ENCODE measurements around the gene S100A5.

Gene S100A5

GRCh38 chr1:153509036-153509435, 31.7 kb downstream of the S100A5 start:
- Histone ChIP-seq H3K27ac (no peak overlapping the region), H3K9me3 (ENCODE audit: severe bottlenecking) (no peaks in the 10 kb centered on the region), H3K4me3 (ENCODE audit: low read depth, low read length) (no peak overlapping the region), H3K36me3 (no peaks in the 10 kb centered on the region), H3K27me3 (ENCODE audit: insufficient read depth, low read depth, severe bottlenecking) (no peaks in the 10 kb centered on the region)
- peak; percentile 28 for DNase-seq
- no peak for TF ChIP-seq CTCF (IDR thresholded peaks at IDR 0.05; ENCODE audit: low read depth, low read length)

- Histone ChIP-seq H3K9me3 (ENCODE audit: severe bottlenecking) (no peaks in the 10 kb centered on the region), H3K27ac (no peak overlapping the region), H3K27me3 (ENCODE audit: insufficient read depth, low read depth, severe bottlenecking) (no peaks in the 10 kb centered on the region), H3K4me3 (ENCODE audit: low read depth, low read length) (no peak overlapping the region), H3K36me3 (no peaks in the 10 kb centered on the region)
- TF ChIP-seq CTCF (IDR thresholded peaks at IDR 0.05; ENCODE audit: low read depth, low read length): no peak
- DNase-seq: peak; percentile 15
Measured at GRCh38 chr1:153507926-153508583, 32.7 kb downstream of the S100A5 start.

GRCh38 chr1:153506831-153507413, 33.8 kb downstream of the S100A5 start:
- H3K27ac ChIP-seq: no peak overlapping the region
- H3K9me3 ChIP-seq (ENCODE audit: severe bottlenecking): no peaks in the 10 kb centered on the region

GRCh38 chr1:153506386-153506785, 34.3 kb downstream of the S100A5 start:
- TF ChIP-seq CTCF (IDR thresholded peaks at IDR 0.05; ENCODE audit: low read depth, low read length): no peak
- DNase-seq: no peak
- Histone ChIP-seq H3K4me3 (ENCODE audit: low read depth, low read length) (no peak overlapping the region), H3K9me3 (ENCODE audit: severe bottlenecking) (no peaks in the 10 kb centered on the region), H3K27me3 (ENCODE audit: insufficient read depth, low read depth, severe bottlenecking) (no peaks in the 10 kb centered on the region), H3K36me3 (no peaks in the 10 kb centered on the region), H3K27ac (no peak overlapping the region)

More at GRCh38 chr1:153506831-153507413, 33.8 kb downstream of the S100A5 start:
- Histone ChIP-seq H3K4me3 (ENCODE audit: low read depth, low read length) (no peak overlapping the region), H3K27me3 (ENCODE audit: insufficient read depth, low read depth, severe bottlenecking) (no peaks in the 10 kb centered on the region), H3K36me3 (no peaks in the 10 kb centered on the region)
- DNase-seq: no peak
- TF ChIP-seq CTCF (IDR thresholded peaks at IDR 0.05; ENCODE audit: low read depth, low read length): no peak

GRCh38 chr1:153505576-153505975, 35.2 kb downstream of the S100A5 start:
- no peaks in the 10 kb centered on the region for H3K9me3 ChIP-seq (ENCODE audit: severe bottlenecking)

More at GRCh38 chr1:153505576-153505975, 35.2 kb downstream of the S100A5 start:
- Histone ChIP-seq H3K27me3 (ENCODE audit: insufficient read depth, low read depth, severe bottlenecking) (no peaks in the 10 kb centered on the region), H3K4me3 (ENCODE audit: low read depth, low read length) (no peak overlapping the region), H3K27ac (no peak overlapping the region), H3K36me3 (no peaks in the 10 kb centered on the region)
- no peak for TF ChIP-seq CTCF (IDR thresholded peaks at IDR 0.05; ENCODE audit: low read depth, low read length)
- peak; percentile 3 for DNase-seq
